ENCODE measurements around the gene DGKK.
"Not testable (repeated sequence)": the region's sequence is repeated elsewhere in the genome, so short reads cannot be mapped to it uniquely, and the experiment has no call there.

Gene DGKK

GRCh38 chrX:50407976-50408375 lies 62.6 kb downstream of the DGKK start:
- no peak for DNase-seq

GRCh38 chrX:50403903-50404302 lies 66.7 kb downstream of the DGKK start:
- DNase-seq = no peak

GRCh38 chrX:50402886-50403285 lies 67.7 kb downstream of the DGKK start:
- DNase-seq = no peak

- no peak for DNase-seq
Measured at GRCh38 chrX:50393902-50394301, 76.7 kb downstream of the DGKK start.

- no peak for DNase-seq
Measured at GRCh38 chrX:50386520-50386919, 84.1 kb downstream of the DGKK start.

- DNase-seq = no peak
Measured at GRCh38 chrX:50381729-50382415, 88.8 kb downstream of the DGKK start.

GRCh38 chrX:50375481-50376267 lies 95.0 kb downstream of the DGKK start:
- no peak for DNase-seq

GRCh38 chrX:50372966-50373365 lies 97.7 kb downstream of the DGKK start:
- no peak for DNase-seq

GRCh38 chrX:50343917-50344316 lies 126.7 kb downstream of the DGKK start:
- DNase-seq = no peak

GRCh38 chrX:50333308-50333707 lies 137.3 kb downstream of the DGKK start:
- no peak for DNase-seq

- not testable (repeated sequence) for DNase-seq
Measured at GRCh38 chrX:50332668-50333067, 138.0 kb downstream of the DGKK start.

GRCh38 chrX:50327235-50327634 lies 143.4 kb downstream of the DGKK start:
- no peak for DNase-seq

Data from DMS153 (cell line).